ENCODE results near the gene TXNDC11. TPM values are rescaled to one million over a fixed set of nuclear protein-coding genes. Genes with fewer than 3 reads are reported as not detected.

The TXNDC11 gene
- total RNA-seq, 1 experiment from 2014 or later: 30.9 TPM

GRCh38 chr16:11630046-11630767, 112.5 kb downstream of the TXNDC11 start:
- Histone ChIP-seq H4K20me1 (ENCODE audit: insufficient read depth) (no peaks in the 10 kb centered on the region), H3K9me2 (ENCODE audit: insufficient read depth) (no peaks in the 10 kb centered on the region), H3K27me3 (ENCODE audit: insufficient read depth, low read depth) (no peaks in the 10 kb centered on the region), H3K27ac (peak overlapping the region; percentile 98), H3K4me1 (replicated peaks; ENCODE audit: insufficient read depth) (peaks cover 49% of the 10 kb centered on the region), H3K36me3 (ENCODE audit: low read depth) (no peaks in the 10 kb centered on the region), H3K4me2 (peak overlapping the region; percentile 3), H3F3A (ENCODE audit: insufficient read depth, low read depth) (peaks cover 25% of the 10 kb centered on the region), H3K4me3 (no peak overlapping the region), H3K9me3 (ENCODE audit: insufficient read depth, low read depth) (no peaks in the 10 kb centered on the region), H2AFZ (no peak overlapping the region), H3K79me2 (ENCODE audit: low read depth) (no peaks in the 10 kb centered on the region)
- BruUV-seq (replicated peaks): no TSS peak
- ChIA-PET CTCF (interaction anchor here (0.6 to 0.7 kb wide), 4 partner anchors 15 to 87 kb away, joined by 3 to 11 read pairs (median 10); partner anchors contain the start of gene LITAF), POLR2A (ENCODE audit: unreplicated experiment) (interaction anchor here (0.7 kb wide), 1 partner anchor 44 kb away, joined by 17 read pairs; no protein-coding TSS in a partner anchor)
- peak; percentile 61 to 72 for DNase-seq
- TF ChIP-seq CTCF (conservative IDR thresholded peaks at IDR 0.05): no peak
- TF ChIP-seq EZH2 (IDR thresholded peaks at IDR 0.05; ENCODE audit: low read depth): no peak
- intact Hi-C loops (cut with micrococcal nuclease; ENCODE audit: unreplicated experiment): no loop called here

Other genes starting within 250 kb of the TXNDC11 start
- 232 and 244 TPM in 2 replicates for gene LITAF, start 155.9 kb downstream of the TXNDC11 start, total RNA-seq (2021)
- 12.6 and 17.0 TPM in 2 replicates for gene SNN, start 74.4 kb downstream of the TXNDC11 start, total RNA-seq (2021)
- gene ZC3H7A, start 54.4 kb upstream of the TXNDC11 start, total RNA-seq (2021): 52.3 and 63.5 TPM in 2 replicates
- gene RSL1D1, start 108.7 kb upstream of the TXNDC11 start, total RNA-seq (2021): 172 and 226 TPM in 2 replicates
- gene GSPT1, start 173.1 kb upstream of the TXNDC11 start, total RNA-seq (2021): 146 and 161 TPM in 2 replicates
- gene NPIPB2, start 199.2 kb upstream of the TXNDC11 start, total RNA-seq (2021): 37.3 and 43.3 TPM in 2 replicates
- gene TNFRSF17, start 222.4 kb upstream of the TXNDC11 start, total RNA-seq (2021): not detected in 2 replicates
- gene SNX29, start 233.9 kb upstream of the TXNDC11 start, total RNA-seq (2021): 27.2 and 37.9 TPM in 2 replicates

Data from PC-9 (cell line).